Fibroblast of the aortic adventitia (primary cell): ENCODE results near the gene ZNF165. TPM values are rescaled to one million over a fixed set of nuclear protein-coding genes. Genes with fewer than 3 reads are reported as not detected.

ENCODE experiments used
- DNase-seq: peaks from one replicate; pipeline ENCODE4 v3.0.0-alpha.2; 2010; ENCODE audit warnings: low read depth
- H3K4me3 ChIP-seq: 2 replicates; pipeline ENCODE4 v1.5.1; 2011; ENCODE audit warnings: low read depth, mild to moderate bottlenecking, control low read depth, low read length, moderate library complexity
- CTCF ChIP-seq: IDR thresholded peaks from 2 replicates; pipeline ENCODE4 v1.5.1; 2011; ENCODE audit warnings: mild to moderate bottlenecking, low read length, control low read depth, inconsistent platforms; ENCODE audit not compliant: insufficient read depth
- total RNA-seq: library from RNA; depleted of rRNA; stranded (reverse); fragments of >200 nt; gene quantifications from 2 replicates; pipeline ENCODE4 v1.2.3, GENCODE V29; 2012; ENCODE audit warnings: low replicate concordance

Gene ZNF165
- total RNA-seq, 1 donor = 0.45 TPM

DNA sequence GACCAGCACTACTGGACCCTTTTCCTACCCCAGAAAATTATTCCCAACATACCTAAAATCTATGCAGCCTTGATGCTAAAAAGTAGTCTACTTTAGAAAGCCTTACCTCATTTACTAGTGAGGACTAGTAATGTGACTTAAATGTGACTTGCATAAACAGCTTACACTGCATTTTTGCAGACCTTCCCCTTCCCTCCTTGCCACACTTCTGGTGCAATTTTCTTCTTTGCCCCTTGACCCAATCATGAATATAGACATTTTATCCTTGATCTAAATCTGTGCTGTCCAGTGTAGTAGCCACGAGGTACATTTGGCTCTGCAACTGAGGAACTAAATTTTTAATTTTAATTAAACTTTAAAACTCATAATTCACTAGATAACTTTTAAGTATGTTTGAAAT, 54.3 kb downstream of the ZNF165 start:
- TF ChIP-seq CTCF = no peak
- DNase-seq = no peak
- no peak overlapping the region for H3K4me3 ChIP-seq

DNA sequence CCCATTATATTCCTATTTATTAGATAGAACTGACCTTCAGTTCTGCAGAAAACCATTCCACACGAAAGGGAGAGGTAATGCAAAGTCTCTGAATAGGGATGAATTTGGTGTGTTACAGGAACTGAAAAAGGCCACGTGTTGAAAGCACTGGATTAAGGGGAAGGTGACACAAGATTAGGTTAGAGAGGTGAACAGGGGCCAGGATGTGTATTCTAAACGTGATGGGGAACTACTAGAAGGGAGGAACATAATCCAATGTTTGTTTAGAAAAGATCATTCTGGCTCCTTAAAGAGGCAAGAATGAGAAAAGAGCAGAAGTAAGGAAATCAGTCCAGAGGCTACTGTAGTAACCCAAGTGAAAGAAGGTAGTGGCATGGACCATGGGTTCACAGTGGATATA, 55.0 kb downstream of the ZNF165 start:
- DNase-seq = no peak
- no peak for TF ChIP-seq CTCF
- peak overlapping the region; percentile 90 for H3K4me3 ChIP-seq

DNA sequence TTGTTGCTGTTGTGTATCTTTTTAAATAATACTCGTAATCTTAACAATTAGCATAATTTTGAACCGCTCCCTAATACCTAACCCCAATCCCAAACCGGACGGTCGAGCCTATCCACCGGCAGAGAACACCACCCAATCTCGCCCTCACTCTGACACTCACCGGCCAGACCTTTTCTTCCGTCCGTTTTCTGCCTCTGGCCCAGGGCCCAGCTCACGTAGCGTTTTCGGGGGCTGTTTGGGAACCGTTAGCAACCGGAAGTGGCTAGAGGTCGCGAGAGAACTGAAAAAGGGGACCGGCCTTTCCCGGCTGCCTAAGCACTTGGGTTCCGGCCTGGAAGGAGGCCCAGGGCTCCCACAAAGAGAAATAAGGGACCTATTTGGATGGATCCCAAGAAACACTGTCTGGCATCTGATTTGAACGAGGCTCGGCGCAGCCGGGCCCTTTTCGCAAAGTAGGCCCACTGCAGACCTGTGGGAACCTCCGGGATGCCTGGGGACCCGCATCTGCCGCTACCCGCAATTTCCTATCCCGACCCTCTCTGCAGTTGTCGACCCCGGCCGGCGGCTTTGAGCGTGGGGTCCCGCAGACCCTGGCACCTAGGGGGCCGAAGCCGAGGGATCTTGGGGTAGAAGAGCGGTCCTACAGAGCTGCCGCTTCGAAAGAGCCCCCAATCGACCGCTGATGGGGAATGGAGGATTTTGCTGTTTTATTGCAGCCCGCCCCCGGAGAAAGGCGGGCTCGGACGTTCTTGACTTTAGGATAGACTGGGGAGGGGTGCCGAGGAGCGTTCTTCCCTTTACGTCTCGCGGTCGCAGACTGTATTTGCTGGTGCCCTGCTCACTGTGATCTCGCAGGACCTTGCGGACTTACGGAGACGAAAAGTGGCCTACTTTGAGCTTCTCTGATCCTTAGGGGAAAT, 56.5 kb downstream of the ZNF165 start:
- peak; percentile 98 for DNase-seq
- no peak for TF ChIP-seq CTCF
- H3K4me3 ChIP-seq = peak overlapping the region; percentile 90

DNA sequence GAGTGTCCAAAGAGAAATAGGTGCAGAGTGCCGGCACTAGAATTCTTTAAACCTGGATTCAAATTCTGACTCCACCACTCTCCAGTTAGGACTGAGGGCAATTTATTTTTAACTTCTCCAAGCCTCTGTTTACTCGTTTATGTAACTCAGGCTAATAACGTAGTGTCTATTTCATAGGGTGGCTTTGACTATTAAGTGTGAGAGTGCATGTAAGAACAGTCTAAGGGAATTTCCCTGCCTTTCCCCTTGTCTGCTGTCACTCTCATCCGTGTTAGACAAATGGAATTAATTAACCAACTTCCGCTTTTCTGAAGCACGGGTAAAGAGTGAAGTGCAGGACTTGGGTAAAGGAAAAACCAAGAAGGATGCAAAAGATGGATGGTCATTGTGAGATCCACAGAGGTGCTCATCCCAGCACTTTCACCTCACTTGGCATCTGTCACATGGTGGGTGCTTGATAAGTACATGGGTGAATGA, 57.2 kb downstream of the ZNF165 start:
- no peak for DNase-seq
- no peak for TF ChIP-seq CTCF
- peak overlapping the region; percentile 90 for H3K4me3 ChIP-seq

Other genes starting within 250 kb of the ZNF165 start
- not detected in 2 replicates for gene OR2B2, start 168.2 kb upstream of the ZNF165 start, total RNA-seq
- gene OR2B6, start 123.3 kb upstream of the ZNF165 start, total RNA-seq = not detected in 2 replicates
- 2.9 and 4.2 TPM in 2 replicates for gene ZSCAN16, start 44.0 kb downstream of the ZNF165 start, total RNA-seq
- 16.4 and 21.2 TPM in 2 replicates for gene ZKSCAN8, start 61.3 kb downstream of the ZNF165 start, total RNA-seq
- gene ZSCAN9, start 144.7 kb downstream of the ZNF165 start, total RNA-seq = 10.8 and 12.2 TPM in 2 replicates
- gene ZKSCAN4, start 171.7 kb downstream of the ZNF165 start, total RNA-seq = 5.9 and 8.3 TPM in 2 replicates
- gene NKAPL, start 178.7 kb downstream of the ZNF165 start, total RNA-seq = 1.3 and 1.9 TPM in 2 replicates
- gene ZSCAN26, start 186.6 kb downstream of the ZNF165 start, total RNA-seq = 8.7 and 20.8 TPM in 2 replicates
- 7.7 and 8.1 TPM in 2 replicates for gene PGBD1, start 201.0 kb downstream of the ZNF165 start, total RNA-seq